Measurements from ENCODE around the gene KIFAP3. TPM values are rescaled to one million over a fixed set of nuclear protein-coding genes. Genes with fewer than 3 reads are reported as not detected.

The KIFAP3 gene
- total and polyA plus RNA-seq, 2 of the 8 experiments (the other 6 are each of a cell fraction or from before 2014, with no cell fraction given): 1.3 to 3.2 TPM

- no peak for TF ChIP-seq CHD7 (IDR thresholded peaks at IDR 0.05; ENCODE audit: insufficient replicate concordance, low read length)
- no peak for TF ChIP-seq BCL11A (IDR thresholded peaks at IDR 0.05; ENCODE audit: low read depth in 2 of 2, low read length in 2 of 2)
- no peak for TF ChIP-seq E2F6 (IDR thresholded peaks at IDR 0.05)
- TF ChIP-seq GABPA (IDR thresholded peaks at IDR 0.05; ENCODE audit: borderline replicate concordance, insufficient read depth, low read length): no peak
- TF ChIP-seq POU5F1 (IDR thresholded peaks at IDR 0.05; ENCODE audit: low read depth, low read length): no peak
- TF ChIP-seq BACH1 (IDR thresholded peaks at IDR 0.05; ENCODE audit: low read length): no peak
- TF ChIP-seq EZH2 (IDR thresholded peaks at IDR 0.05; ENCODE audit: low read depth, low read length, severe bottlenecking): no peak
- TF ChIP-seq TCF12 (IDR thresholded peaks at IDR 0.05; ENCODE audit: low read depth, low read length): no peak
- TF ChIP-seq TBP (IDR thresholded peaks at IDR 0.05; ENCODE audit: low read depth, low read length): no peak
- no peak for TF ChIP-seq CBX5 (IDR thresholded peaks at IDR 0.05; ENCODE audit: low read depth, low read length)
- no peak for TF ChIP-seq POLR2A (IDR thresholded peaks at IDR 0.05; ENCODE audit: control extremely low read depth in 1 of 2, low read depth in 2 of 2, low read length in 2 of 2)
- TF ChIP-seq RXRA (IDR thresholded peaks at IDR 0.05; ENCODE audit: insufficient read depth, low read depth, low read length): no peak
Observed at GRCh38 chr1:170012920-170013319, 61.6 kb downstream of the KIFAP3 start (continued).

Data from H1 (cell line).